NCI-H1694 (cell line): ENCODE data around the gene RNF182.
"Not testable (repeated sequence)": the region's sequence is repeated elsewhere in the genome, so short reads cannot be mapped to it uniquely, and the experiment has no call there.

Source experiments
- DNase-seq: peaks from one replicate; lab custom pipeline; 2025; lab: John Stamatoyannopoulos, UW

The RNF182 gene

GRCh38 chr6:13924949-13925881, at the start of gene RNF182:
TSS of gene RNF182 (plus strand) at chr6:13924952. CDS start at chr6:13977120, 52,168 bp downstream.
- no peak for DNase-seq

- no peak for DNase-seq
These were observed 47.7 kb upstream of the RNF182 start for GRCh38 chr6:13877051-13877450.

GRCh38 chr6:13880061-13880663, 44.6 kb upstream of the RNF182 start:
- DNase-seq = not testable (repeated sequence)

- no peak for DNase-seq
These were observed 43.1 kb upstream of the RNF182 start for GRCh38 chr6:13881621-13882165.

GRCh38 chr6:13883966-13884365, 40.8 kb upstream of the RNF182 start:
- no peak for DNase-seq

GRCh38 chr6:13884397-13884796, 40.4 kb upstream of the RNF182 start:
- DNase-seq = no peak

GRCh38 chr6:13885601-13886000, 39.2 kb upstream of the RNF182 start:
- DNase-seq = no peak

GRCh38 chr6:13886949-13887348, 37.8 kb upstream of the RNF182 start:
- DNase-seq = no peak

GRCh38 chr6:13892017-13892645, 32.6 kb upstream of the RNF182 start:
- DNase-seq = no peak

- DNase-seq = no peak
These were observed 21.8 kb upstream of the RNF182 start for GRCh38 chr6:13902922-13903321.

- DNase-seq = no peak
These were observed 21.4 kb upstream of the RNF182 start for GRCh38 chr6:13903364-13903763.

GRCh38 chr6:13907001-13907350, 17.8 kb upstream of the RNF182 start:
- no peak for DNase-seq

GRCh38 chr6:13907614-13908215, 17.0 kb upstream of the RNF182 start:
- no peak for DNase-seq

GRCh38 chr6:13908955-13909381, 15.8 kb upstream of the RNF182 start:
- peak; percentile 68 for DNase-seq

GRCh38 chr6:13910443-13910842, 14.3 kb upstream of the RNF182 start:
- DNase-seq = no peak

GRCh38 chr6:13911337-13911736, 13.4 kb upstream of the RNF182 start:
- no peak for DNase-seq

- DNase-seq = no peak
These were observed 11.3 kb upstream of the RNF182 start for GRCh38 chr6:13913226-13914001.

GRCh38 chr6:13914351-13914750, 10.4 kb upstream of the RNF182 start:
- DNase-seq = no peak

- no peak for DNase-seq
These were observed 9.1 kb upstream of the RNF182 start for GRCh38 chr6:13915561-13916229.

- DNase-seq = no peak
These were observed 8.4 kb upstream of the RNF182 start for GRCh38 chr6:13916230-13916944.
